Adipose tissue (tissue), 3 donors: ENCODE measurements around the gene LIN37. TPM values are rescaled to one million over a fixed set of nuclear protein-coding genes. Genes with fewer than 3 reads are reported as not detected.

Experiments used
- H3K27ac ChIP-seq: one replicate; pipeline ENCODE4 v1.5.1; 2013; ENCODE audit warnings: low read depth, low read length
- WGBS, 3 donors: extraction: QIAGEN DNeasy Blood & Tissue Kit; methylation state at CpG; one replicate each; pipeline ENCODE4 v1.1.7; 2013; 5-methylcytosine and 5-hydroxymethylcytosine counted together
- polyA plus RNA-seq, 3 donors: library from polyadenylated mRNA; stranded (reverse); fragments of 200-250 nt; gene quantifications; one replicate each; pipeline ENCODE4 v1.2.3, GENCODE V29; 2013
- donor health status: healthy with polysubstance abuse.
- donor health status: Bipolar disorder and iron deficiency.
- donor health status: healthy.

LIN37 gene
- polyA plus RNA-seq, result 10 to 100 TPM in 2 of 3 donors, 1 to 10 TPM in 1; 8.9 to 20.9 (median 15.3) TPM

GRCh38 chr19:35748106-35749020 lies at the start of gene LIN37:
Gene LIN37 (plus strand): TSS chr19:35748576. CDS start chr19:35748725, 149 bp downstream.
- H3K27ac ChIP-seq, result no peak within 1 kb of the TSS
- WGBS, 3 donors, result 1% methylated on average over 45 of the region's 45 CpGs

DNA sequence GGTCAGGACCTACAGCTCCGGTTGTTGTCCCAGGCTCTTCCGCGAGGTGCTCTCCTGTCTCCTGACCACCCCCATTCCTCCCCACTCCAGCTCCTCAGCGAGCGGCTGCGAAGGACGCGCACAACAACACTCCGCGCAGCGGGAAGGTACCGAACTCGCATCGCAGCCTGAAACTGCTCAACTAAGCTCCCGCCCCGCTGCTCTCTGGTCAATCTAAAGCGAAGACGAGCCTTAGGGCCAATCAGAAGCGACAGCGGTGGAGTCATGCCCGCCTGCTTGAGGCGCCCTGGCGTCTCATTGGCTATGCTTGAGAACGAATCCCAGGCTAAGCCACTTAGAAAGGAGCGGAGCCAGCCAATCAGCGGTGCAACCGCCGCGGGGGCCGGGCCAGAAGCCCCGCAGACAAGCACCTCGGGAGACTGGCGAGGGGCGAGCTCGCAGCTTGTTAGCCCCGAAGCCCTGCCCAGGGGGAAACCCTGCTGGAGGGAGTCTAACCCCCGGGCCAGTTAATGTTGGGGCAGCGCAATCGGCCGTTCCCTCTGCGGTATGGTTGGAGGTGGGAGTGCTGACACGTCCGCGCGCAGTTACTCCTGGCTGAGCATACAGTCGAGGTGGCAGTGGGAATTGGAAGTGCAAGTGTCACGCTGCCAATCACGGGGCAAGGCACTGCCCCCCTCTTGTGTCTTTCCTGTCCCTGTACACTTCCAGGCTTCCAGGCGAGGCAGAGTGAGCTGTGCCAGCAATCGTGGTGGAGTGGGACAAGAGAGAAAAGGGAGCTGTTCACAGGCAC lies 46.0 kb upstream of the LIN37 start:
- 0% methylated on average over 50 of the region's 50 CpGs for WGBS, 3 donors
- no peak overlapping the region for H3K27ac ChIP-seq

- H3K27ac ChIP-seq, result no peak overlapping the region
- WGBS, 3 donors, result 39 to 57% (median 48%) methylated on average over 9 of the region's 9 CpGs
These were observed 45.0 kb upstream of the LIN37 start for GRCh38 chr19:35703343-35703742.

GRCh38 chr19:35704218-35704617 lies 44.2 kb upstream of the LIN37 start, which contains the start of gene ZBTB32:
Gene ZBTB32 (plus strand): TSS chr19:35704558. CDS start chr19:35714627, 10,069 bp downstream.
- 26 to 31% (median 29%) methylated on average over 24 of the region's 24 CpGs for WGBS, 3 donors
- no peak within 1 kb of the TSS for H3K27ac ChIP-seq

DNA sequence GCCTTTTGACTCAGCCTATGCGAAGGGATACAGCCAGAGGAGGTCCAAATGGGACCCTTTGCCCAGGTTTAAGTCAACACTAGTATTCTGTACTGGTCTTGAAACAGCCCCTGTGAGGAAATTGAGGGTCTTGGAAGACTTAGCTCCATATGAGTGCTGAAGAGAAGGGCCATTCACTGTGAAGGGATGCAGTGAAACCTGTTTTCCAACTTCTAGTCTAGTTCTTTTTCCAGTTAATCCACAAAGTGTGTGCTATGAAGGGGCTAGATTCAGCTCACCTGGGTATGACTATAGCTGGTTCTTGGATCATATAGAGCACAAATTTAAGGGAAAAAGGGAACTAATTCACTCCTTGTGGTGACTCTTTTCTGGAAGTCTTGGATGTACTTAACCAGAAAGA lies 40.0 kb upstream of the LIN37 start:
- no peak overlapping the region for H3K27ac ChIP-seq
- WGBS, 3 donors, result 92 to 94% (median 93%) methylated on average over 1 of the region's 1 CpG

DNA sequence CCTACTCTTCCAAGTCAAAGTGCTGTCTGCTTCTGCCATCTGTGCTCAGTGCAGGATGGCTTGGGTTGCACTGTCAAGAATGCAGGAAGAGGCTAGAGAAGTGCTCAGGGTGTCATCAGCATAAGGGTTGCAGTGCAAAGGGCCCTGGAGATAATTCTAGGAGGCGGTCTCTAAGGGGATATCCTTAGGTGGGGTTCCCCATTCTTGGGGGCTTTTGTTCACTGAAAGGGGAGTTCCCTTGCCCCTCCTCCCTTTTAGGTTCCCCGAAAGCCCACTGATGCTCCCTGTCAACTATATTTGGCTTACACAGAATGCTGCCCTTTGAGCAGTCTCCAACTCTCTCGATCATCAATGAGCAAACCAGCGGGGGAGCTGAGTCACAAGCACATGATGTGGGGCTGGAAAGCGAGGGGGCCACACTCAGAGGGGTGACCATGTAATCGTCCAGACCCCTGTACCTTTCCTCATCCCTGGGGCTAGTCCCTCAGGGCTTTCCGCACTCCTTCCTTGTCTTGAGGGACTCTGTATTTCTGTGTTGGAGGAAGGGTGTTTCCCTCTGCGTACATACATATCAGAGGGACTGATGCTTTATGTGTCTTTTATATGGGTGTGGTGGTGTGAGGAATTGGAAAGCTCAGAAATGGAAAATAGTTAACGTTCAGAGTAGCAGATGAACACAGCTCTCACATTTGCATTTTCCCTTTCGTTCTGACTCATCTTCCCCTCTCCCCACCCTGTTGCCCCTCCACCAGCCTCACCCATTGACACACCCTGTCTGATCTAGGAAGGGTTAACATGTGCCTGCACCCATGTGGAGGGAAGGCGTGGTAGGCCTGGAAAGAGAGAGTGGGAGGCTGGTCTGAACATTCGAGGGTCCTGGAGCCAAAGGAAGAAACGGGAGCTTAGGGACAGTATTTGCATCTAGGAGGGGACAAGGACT lies 37.3 kb upstream of the LIN37 start:
- 53 to 64% (median 62%) methylated on average over 13 of the region's 13 CpGs for WGBS, 3 donors
- H3K27ac ChIP-seq, result no peak overlapping the region

GRCh38 chr19:35712567-35713505 lies 35.5 kb upstream of the LIN37 start:
- 71 to 79% (median 77%) methylated on average over 11 of the region's 11 CpGs for WGBS, 3 donors

DNA sequence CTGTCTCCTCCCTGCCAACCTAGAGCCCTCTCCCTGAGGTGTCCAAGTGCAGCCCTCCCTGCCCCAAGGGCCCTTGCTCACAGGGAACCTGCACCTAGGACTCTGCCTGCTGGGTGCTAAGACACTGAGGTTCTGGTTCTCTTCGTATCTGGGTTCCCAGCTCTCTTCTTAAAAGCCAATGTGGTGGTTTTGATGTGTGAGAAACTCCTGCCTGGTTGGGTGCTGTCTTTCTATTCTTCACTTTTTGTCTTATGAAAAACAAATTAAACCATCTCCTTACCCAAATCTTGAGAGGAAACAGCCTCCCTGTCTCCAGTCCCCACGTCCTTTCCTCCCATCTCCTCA lies 34.9 kb upstream of the LIN37 start:
- 65 to 79% (median 76%) methylated on average over 2 of the region's 2 CpGs for WGBS, 3 donors
- H3K27ac ChIP-seq, result no peak overlapping the region

More at GRCh38 chr19:35712567-35713505, 35.5 kb upstream of the LIN37 start:
- no peak overlapping the region for H3K27ac ChIP-seq

GRCh38 chr19:35713904-35714495 lies 34.4 kb upstream of the LIN37 start:
- H3K27ac ChIP-seq, result no peak overlapping the region
- 72 to 84% (median 79%) methylated on average over 12 of the region's 12 CpGs for WGBS, 3 donors

GRCh38 chr19:35714601-35715354 lies 33.6 kb upstream of the LIN37 start:
- WGBS, 3 donors, result 75 to 79% (median 79%) methylated on average over 13 to 14 of the region's 14 CpGs
- no peak overlapping the region for H3K27ac ChIP-seq

DNA sequence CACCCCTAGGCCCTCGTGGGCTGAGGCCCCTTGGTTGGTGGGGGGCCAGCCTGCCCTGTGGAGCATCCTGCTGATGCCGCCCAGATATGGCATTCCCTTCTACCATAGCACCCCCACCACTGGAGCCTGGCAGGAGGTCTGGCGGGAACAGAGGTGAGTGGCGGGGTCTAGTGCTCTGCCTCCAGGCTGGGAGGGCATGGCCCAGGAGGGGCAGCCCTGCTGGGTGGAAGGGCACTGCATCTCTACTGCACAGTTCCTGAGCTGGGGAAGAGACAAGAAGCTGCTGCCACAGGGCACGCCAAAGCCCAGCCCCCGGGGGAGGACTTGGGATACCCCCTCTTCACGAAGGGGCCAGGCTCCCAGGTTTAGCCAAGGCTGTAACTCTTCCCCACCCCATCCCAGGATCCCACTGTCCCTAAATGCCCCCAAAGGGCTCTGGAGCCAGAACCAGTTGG lies 33.0 kb upstream of the LIN37 start:
- 76 to 85% (median 81%) methylated on average over 5 to 7 of the region's 7 CpGs for WGBS, 3 donors
- H3K27ac ChIP-seq, result no peak overlapping the region

DNA sequence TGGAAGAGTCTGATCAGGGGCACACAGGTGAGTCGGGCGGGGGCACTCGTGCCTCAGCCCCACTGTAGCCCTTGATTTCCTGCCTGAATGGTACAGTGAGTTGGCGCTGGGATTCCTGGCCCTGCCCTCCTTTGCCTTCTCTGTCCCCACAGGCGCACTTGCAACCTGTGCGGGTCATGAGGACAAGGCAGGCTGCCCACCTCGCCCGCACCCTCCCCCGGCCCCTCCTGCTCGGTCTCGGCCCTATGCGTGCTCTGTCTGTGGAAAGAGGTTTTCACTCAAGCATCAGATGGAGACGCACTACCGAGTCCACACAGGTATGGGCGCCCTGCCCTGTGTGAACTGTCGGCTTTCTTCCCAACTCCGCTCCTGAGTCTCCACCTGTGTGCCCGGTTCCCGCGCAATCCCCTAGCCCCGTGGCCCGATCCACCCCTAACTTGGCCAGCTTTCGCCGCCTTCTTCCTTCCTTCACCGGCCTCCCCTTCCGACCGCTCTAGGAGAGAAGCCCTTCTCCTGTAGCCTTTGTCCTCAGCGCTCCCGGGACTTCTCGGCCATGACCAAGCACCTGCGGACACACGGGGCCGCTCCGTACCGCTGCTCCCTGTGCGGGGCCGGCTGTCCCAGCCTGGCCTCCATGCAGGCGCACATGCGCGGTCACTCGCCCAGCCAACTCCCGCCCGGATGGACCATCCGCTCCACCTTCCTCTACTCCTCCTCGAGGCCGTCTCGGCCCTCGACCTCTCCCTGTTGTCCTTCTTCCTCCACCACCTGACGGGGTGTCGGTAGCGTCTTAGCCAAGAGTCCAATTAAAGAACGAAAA lies 32.2 kb upstream of the LIN37 start:
- H3K27ac ChIP-seq, result no peak overlapping the region
- WGBS, 3 donors, result 2 to 3% (median 3%) methylated on average over 52 of the region's 52 CpGs

DNA sequence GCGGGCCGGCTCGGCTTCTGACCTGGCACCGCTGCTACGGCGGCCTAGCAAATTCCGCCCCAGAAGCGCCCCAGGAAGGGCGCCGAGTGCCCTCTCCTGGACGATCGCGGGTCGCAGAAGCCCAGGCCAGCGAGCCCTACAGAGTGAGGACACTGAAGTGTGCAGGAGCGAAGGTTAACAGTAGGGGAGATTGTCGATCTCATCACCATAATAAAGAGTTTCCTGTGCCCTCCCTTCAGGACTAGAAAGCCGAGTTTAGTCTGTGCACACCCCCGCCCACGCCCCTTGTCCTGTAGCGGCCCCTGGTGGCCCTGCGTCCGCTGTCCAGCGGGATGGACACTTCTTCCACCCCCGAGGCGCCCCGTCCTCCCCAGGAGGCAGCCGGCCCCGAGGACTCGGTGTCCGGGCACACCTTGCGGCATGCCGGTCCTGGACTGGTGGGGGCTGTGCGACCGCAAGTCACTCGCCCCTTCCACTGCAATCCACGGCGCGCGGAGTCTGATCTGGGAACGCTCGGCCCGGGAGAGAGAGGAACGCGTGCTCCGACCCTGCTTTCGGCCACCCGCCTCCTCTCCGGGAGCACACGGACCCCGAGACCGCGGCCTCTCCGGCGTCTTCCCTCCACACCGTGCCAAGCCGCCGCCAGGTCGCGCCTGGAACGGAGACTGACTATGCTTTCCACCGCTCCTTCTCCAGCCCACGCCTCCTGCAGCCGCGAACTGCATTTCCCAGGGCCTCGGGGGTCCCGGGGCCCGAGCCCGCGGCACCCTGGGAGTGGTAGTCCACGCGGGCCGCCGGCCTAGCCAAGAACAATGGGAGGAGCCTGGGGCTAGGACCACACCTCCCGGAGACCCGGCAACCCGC lies 31.3 kb upstream of the LIN37 start:
- WGBS, 3 donors, result 0 to 1% (median 1%) methylated on average over 68 to 77 of the region's 77 CpGs

GRCh38 chr19:35717665-35718344 lies 30.6 kb upstream of the LIN37 start, which contains the start of gene KMT2B:
Gene KMT2B (plus strand): TSS chr19:35718003. CDS start chr19:35718019, 16 bp downstream.
- WGBS, 3 donors, result 0 to 1% (median 1%) methylated on average over 27 to 101 of the region's 109 CpGs
- H3K27ac ChIP-seq, result peak within 1 kb of the TSS; percentile 76

More for the DNA sequence above, 31.3 kb upstream of the LIN37 start:
- no peak overlapping the region for H3K27ac ChIP-seq
